NCI-H2227 treated with DMSO at 0.1 percent for 48 hours (cell line): ENCODE data around the gene RAB25.

Experiments
- DNase-seq: peaks from one replicate; lab custom pipeline; 2025; lab: John Stamatoyannopoulos, UW

The RAB25 gene

GRCh38 chr1:156117414-156118176, 56.6 kb downstream of the RAB25 start:
- DNase-seq: no peak

- no peak for DNase-seq
Measured at GRCh38 chr1:156118177-156118868, 57.4 kb downstream of the RAB25 start.

GRCh38 chr1:156119503-156120209, 58.7 kb downstream of the RAB25 start:
- DNase-seq: no peak
